ENCODE measurements around the gene COL8A1. TPM values are rescaled to one million over a fixed set of nuclear protein-coding genes. Genes with fewer than 3 reads are reported as not detected.

Gene COL8A1
- total RNA-seq, 1 experiment from 2014 or later, result 179 TPM

DNA sequence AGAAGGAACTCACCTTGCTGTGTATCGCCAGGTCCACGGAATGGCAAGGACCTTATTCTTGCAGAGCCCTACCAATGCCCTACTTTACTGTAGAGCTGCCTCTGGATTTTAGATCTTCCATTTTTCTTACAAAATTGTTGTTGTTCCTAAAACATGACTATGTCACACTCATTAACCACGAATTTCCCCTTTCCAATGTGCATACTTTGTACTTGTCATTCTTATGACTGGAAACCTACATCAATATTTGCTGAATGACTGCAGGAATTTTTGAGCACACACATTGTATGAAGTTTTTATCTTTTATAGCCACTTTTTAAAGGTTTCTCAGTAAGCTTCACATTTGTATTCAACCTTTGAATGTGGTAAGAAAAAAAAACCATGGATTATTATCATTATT lies 143.4 kb downstream of the COL8A1 start:
- no peak for DNase-seq (ENCODE audit: extremely low read depth, low read depth)

DNA sequence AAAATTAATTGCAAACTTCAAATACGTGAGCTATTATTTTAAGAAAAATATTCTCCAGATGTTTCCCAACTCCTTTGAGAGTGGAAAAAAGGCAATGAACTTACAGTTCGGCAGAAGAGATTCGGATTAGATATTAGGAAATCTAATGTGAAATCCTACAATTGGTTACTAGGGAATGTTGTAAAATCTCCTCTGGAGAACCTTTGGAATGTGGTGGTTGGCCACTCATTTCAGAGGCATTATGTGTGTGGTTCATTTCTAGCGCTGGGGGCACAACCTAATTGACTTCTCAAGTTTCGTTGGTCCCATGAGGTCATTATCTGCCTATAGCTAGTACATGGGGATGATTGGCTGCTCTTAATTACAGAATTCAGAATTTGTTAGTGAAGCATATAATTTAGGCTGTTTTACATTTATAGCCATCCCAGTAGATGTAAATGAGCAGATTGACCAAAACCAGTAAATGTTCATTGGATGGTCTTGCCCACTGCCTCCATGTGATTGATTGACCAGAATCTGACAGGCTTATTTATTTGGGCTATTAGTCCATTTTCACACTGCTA lies 144.7 kb downstream of the COL8A1 start:
- DNase-seq (ENCODE audit: extremely low read depth, low read depth), result no peak

DNA sequence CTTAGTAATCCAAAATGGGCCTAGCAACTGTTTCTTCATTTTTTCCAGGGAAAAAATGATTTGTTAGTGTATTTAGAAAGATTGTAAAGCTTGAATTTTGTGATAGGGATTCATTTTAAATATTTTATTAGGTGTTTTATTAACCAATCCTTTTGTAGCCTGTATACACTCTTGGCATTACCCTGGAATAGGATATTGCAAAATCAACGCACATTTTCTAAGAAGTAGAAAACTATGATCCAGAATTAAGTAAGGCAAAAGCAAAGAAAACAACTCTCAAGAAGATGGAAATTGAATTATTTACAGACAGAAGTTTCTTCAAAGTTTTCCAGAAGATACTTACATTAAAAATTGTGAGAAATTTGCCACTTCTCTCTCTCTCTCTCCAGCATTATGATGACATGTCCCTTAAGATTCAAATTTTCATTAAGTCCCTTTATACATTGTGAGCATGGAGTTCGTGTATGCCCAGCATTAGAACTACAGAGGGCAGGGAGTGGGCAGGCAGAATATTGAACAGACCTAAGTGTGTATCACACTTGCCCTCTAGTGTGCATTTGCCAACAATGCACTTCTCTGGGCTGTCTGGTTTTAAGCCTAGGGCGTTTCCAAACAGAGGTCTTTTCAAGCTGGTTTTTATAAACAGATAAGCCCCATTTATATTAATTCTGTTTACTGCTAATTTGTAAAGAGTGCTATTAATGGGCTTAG lies 150.8 kb downstream of the COL8A1 start:
- peak; percentile 48 for DNase-seq (ENCODE audit: extremely low read depth, low read depth)

DNA sequence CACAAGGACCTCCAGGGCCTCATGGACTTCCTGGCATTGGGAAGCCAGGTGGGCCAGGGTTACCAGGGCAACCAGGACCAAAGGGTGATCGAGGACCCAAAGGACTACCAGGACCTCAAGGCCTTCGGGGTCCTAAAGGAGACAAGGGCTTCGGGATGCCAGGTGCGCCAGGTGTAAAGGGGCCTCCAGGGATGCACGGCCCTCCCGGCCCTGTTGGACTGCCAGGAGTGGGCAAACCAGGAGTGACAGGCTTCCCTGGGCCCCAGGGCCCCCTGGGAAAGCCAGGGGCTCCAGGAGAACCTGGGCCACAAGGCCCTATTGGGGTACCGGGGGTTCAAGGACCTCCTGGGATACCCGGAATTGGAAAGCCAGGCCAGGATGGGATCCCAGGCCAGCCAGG lies 156.1 kb downstream of the COL8A1 start:
- no peak for DNase-seq (ENCODE audit: extremely low read depth, low read depth)

DNA sequence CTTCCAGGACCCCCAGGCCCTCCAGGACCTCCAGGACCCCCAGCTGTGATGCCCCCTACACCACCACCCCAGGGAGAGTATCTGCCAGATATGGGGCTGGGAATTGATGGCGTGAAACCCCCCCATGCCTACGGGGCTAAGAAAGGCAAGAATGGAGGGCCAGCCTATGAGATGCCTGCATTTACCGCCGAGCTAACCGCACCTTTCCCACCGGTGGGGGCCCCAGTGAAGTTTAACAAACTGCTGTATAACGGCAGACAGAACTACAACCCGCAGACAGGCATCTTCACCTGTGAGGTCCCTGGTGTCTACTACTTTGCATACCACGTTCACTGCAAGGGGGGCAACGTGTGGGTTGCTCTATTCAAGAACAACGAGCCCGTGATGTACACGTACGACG lies 157.2 kb downstream of the COL8A1 start:
- DNase-seq (ENCODE audit: extremely low read depth, low read depth), result no peak

DNA sequence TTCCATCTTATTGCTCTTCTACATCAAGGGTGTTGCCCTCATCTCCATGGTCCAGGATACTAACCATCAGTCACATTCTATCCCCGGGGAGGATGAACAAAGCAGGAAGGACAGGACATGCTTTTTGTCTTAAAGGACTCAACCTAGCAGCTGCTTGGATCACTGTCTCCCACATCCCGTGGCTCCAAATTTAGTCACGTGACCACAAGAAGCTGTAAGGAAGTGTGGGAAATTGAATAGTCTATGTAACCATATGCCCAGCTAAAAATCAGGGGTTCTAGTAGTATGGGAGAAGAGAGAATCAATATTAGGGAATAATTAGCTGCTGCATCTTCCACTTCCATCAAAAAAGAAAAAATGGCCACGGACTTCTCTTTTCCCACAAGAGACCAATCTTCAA lies 161.0 kb downstream of the COL8A1 start:
- no peak for DNase-seq (ENCODE audit: extremely low read depth, low read depth)

DNA sequence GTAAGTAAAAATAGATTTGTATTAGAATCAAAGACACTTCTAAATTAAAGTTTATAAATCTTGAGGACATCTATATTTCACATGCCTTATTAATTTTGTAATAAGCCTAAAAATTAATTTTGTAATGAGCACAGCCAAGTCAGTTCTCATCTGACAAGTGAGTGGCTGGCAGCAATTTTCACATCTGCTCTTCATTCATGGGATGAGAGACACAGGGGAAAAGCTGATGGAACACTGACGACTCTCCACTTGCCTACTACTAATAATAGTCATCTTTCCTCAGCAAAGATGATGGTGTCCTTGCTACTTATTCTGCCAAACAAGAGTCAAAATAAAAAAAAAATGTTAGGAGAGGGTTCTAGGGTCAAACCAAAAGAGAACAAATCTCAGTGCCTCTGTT lies 164.9 kb downstream of the COL8A1 start:
- no peak for DNase-seq (ENCODE audit: extremely low read depth, low read depth)

DNA sequence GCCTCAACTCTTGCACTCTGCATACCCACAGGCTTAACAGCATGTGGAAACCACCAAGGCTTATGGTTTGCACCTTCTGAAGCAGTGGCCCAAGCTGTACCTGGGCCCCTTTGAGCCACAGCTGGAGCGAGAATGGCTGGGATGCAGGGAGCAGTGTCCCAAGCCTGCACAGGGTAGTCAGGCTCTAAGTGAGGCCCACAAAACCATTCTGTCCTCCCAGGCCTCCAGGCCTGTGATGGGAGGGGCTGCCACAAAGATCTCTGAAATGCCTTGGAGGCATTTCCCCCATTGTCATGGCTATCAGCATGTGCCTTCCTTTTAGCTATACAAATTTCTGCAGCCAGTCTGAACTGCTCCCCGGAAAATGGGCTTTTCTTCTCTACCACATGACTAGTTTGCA lies 166.8 kb downstream of the COL8A1 start:
- DNase-seq (ENCODE audit: extremely low read depth, low read depth), result no peak

DNA sequence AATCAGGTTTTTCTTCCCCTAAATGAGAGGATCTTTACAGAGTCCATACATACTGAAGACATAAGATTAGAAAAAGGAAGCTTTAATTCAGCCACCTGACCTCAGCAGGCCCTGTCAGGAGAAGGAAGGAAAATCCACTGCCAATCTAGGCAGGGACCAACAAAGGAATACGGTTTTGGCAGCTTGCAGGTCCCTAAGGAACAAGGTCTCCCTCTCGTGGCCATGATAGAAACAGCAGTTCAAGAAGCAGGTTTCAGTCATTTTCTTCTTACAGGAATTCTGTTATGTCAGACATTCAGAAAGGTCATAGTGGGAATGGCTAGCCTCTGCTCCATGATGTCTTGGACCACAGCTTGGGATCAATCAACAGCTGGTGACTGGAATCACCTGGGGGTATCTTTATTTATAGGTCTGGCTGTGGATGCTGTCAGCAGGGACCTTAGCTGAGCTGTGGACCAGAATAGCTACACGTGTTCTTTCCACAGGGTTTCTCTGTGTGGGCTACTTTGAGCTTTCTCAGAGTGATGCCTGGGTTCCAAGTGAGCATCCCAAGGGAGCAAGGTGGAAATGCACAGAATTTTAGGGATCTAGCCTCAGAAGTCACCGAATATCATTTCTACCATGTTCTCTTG lies 169.9 kb downstream of the COL8A1 start:
- peak; percentile 57 for DNase-seq (ENCODE audit: extremely low read depth, low read depth)

DNA sequence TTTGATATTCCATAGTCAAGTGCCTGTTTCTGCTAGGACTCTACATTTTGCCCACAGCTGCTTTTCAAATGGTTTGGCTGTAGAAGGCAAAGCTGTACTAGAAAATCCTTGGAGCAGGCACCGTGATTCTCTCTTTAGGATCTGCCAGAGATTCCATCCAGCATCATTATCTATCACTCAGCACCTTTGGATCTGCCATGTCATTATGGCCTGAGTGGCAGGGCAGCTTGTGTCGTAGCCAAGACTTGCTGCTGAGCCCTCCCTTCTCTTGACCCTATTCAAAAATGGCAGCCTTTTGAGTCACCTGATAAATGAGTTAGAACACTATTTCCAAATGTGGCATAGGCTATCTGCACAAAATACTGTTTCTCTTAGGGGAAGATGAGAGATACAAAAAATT lies 171.2 kb downstream of the COL8A1 start:
- no peak for DNase-seq (ENCODE audit: extremely low read depth, low read depth)

DNA sequence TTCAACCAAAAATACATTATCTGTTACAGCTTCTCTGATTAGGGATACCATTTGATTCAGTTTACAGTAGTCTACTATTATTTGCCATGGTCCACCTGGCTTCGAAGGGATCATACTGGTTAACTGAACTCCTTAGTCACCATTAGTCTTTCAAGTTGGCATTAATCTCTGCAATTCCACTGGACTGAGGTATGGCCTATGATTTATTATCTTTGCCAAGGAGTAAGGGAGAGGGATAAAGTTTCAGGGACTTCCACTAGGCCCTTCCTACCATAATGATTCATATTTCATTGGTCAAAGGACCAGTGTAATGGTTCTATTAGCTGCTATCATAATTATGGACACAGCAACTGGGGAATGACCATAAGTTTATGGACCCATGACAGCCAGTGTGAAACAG lies 172.0 kb downstream of the COL8A1 start:
- no peak for DNase-seq (ENCODE audit: extremely low read depth, low read depth)

DNA sequence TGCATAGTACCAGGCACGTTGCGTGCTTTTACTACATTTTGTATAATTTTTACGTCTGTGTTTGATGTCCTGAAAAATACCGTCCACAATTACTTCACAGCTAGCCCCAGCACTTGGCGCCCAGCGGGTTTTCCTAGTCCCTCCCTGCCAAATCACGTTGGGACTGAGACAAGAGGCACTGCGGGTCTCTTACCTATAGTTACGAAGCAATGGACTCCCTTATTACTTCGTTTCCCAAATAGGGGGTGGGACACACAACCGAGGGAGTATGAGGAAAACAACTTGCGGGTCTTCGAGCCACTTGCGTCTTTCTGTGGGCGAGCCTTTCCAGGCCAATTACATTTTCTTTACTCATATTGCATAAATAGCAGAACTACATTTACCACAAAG lies 178.6 kb downstream of the COL8A1 start:
- no peak for DNase-seq (ENCODE audit: extremely low read depth, low read depth)

DNA sequence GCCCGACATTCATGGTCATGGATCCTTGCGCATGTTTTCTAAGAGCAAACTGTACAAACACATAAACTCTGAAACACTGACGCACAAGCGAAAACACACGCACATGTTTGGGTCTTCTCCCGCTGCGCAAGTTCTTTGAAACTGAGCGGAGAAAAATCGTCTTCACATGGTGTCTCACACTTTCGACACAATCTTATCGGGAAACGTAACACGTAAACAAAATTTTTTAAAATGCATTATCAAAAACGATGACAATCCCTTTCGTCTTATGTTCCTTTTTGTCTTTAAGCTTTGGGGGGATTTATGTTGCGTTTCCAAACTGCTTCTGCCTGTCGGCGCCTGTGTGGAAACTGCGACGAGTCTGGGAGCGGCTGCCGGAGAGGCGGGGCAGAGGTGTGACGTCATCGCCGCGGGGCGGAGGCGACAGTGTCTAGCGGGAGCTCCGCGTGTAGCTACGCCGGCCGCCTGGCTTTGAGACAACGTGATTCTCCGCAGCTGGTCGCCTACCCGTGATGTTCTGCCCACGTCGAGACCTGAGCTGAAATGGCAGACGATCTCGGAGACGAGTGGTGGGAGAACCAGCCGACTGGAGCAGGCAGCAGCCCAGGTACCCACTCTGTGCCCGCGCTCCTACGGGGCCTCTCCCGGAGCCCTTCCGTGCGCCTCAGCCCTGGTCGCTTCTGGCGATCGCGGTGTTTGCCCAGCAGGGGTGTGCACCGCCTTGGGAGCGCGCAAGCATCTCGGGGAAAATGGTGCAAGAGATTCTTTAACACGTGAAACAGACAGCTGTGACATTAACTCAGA lies 179.2 kb downstream of the COL8A1 start, which contains the start of gene CMSS1:
Gene CMSS1 (plus strand): TSS at position 426 of the 804 bp plus-strand sequence.
- peak; percentile 82 for DNase-seq (ENCODE audit: extremely low read depth, low read depth)

DNA sequence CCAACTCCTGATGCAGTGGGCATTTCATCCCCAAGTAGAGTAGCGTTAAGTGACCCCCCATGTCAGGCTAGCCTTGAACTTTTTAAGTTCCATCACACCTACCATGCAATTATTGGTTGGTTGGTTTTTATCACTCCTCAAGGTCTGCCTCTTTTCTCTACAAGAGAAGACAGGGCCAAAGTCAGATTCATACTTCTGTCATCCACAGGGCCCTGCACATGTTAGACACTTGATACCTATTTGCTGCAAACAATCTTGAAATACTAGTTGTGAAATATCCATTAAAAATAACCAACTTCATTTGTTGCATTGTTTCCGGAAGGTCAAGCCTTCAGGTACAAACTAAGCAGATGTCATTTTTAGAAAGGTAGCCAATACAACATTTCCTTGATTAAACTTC lies 180.4 kb downstream of the COL8A1 start:
- DNase-seq (ENCODE audit: extremely low read depth, low read depth), result no peak

DNA sequence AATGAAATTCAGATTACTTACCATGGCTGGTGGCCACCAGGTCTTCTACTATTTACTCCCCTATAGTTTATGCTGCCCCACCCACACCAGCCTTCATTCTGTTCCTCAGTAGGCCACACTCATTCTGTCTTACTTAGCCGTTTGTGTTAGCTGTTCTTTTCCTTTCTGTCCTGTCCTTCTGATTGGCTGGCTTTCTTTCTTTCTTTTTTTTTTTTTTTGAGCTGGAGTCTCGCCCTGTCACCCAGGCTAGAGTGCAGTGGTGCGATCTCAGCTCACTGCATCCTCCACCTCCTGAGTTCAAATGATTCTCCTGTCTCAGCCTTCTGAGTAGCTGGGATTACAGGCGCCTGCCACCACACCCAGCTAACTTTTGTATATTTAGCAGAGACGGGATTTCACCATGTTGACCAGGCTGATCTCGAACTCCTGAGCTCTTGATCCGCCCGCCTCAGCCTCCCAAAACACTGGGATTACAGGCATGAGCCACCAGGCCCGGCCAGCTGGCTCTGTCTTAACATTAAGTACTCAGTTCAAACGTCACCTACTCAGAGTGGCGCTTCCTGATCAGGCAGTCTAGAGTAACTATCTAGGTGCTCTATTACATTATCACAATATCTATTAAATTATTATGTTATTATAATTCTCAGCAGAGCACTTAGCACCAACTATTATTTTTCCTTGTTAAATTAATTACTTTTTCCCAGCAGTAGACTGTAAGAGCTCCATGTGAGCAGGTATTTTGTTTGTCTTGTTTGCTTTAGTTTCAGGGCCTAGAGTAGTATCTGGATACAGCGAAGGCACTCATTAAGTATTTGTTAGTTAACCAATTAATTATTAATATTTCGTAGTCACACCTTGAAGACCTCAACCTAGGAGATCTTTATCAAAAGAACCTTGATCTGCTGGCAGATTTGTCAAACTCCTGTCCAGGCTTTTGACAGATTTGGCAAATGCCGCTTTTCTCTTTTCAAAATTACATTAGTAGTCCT lies 185.6 kb downstream of the COL8A1 start:
- no peak for DNase-seq (ENCODE audit: extremely low read depth, low read depth)

DNA sequence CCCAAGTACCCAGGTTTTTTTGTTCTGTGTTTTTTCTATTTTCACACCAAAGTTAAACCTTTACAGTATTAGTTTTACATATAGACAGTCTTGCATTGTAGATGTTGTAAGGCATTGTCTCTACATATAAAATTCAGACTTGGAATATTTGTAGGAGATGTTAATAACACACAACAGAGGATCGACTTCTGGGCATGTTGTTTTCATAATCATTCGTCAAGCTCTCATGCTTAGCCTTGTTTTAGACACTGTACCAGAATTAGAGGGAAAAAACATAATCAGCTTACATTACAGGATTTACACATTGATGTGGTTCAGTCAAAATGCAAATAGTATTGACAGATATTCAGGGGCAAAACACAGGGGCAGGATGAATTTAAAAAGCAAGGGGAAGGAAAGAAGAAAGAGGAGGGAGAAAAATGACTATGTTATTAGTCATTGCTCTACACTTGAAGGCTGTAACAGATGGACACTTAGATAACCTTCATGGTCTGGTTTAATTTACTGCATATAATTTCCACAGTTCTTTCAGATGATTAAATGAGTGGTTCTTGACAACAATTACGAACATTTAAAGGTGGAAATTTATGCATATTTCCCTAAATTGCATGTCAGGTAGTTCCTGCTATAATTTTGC lies 186.7 kb downstream of the COL8A1 start:
- no peak for DNase-seq (ENCODE audit: extremely low read depth, low read depth)

DNA sequence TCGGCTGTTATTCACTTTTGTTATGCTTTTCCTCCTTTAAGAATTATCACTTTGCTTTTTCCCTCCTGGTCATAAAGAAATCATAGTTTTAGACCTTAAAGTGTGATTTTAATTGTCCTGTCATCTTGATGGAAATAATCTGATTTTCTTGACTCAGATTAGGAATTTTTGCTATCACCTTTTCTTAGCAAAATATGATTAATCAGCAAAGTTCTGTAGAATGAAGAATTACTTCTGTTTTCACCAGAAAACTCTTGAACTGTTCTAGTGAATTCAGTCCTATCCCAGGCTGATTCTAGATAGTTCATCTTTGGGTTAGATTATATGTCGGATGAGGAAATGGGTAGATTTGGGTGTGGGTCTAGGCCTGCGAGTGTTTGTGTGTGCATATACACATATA lies 191.4 kb downstream of the COL8A1 start:
- no peak for DNase-seq (ENCODE audit: extremely low read depth, low read depth)

DNA sequence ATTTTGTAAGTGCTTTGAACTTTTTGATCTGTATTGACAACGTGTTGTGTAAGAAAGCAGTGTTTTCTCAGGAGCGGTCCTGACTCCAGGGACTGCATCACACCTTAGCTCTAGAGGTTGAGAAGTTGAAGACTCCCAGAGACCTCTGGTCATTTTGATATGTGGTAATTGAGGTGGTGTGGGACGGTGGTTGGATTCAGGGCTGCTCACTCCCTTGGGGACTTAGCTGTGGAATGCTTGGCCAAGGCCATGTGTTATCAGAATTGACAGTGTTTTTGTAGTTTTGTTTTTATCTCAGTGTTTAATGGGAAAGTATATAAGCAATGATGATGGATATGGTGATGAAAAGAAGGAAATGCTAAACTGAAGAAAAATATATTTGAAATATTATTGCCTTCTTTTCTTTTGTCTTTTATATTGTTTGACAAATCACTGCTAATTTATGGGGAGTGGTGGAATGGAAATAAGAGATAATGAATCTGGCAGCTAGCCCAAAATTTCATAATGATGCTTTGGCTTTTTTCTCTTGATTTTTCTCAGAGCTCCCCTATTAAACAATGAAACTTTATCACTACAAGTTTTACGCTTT lies 195.3 kb downstream of the COL8A1 start:
- no peak for DNase-seq (ENCODE audit: extremely low read depth, low read depth)

DNA sequence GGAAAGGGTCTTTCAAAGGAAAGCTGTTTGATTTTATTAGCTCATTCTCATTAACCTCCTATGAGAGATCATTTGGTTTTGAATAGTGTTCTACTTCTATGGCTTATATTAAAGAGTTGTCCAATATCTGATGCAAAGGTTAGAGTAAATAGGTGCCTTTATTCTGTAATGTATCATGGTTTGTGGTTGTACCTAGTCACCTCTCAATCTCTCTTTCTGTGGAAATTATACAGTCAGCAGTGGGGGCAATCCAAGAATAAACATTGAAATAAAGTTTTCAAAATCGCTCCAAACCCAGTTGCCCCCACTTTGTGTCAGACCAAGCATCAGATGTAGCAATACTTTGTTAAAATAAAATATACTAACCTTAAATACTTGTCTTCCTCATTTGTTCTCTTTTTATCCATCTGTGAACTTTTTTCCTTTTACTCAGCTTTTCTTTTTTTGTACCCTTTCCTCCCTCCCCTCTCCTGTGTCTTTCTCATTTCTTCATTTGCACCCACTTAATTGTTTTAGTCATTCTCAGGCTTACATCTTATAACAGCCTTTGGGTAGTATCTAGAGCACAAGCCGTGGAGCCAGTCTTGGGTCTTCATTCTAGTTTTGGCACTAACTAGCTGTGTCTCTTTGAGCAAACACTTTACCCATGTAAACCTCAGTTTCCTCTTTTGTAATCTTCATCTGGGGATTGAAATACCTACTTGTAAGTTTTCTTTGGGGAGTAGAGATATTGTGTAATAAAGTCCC lies 196.0 kb downstream of the COL8A1 start:
- DNase-seq (ENCODE audit: extremely low read depth, low read depth), result no peak

Measured in NCI-H460 (cell line).